Measurements from ENCODE around the gene PTPRM. TPM values are rescaled to one million over a fixed set of nuclear protein-coding genes. Genes with fewer than 3 reads are reported as not detected.

Gene PTPRM
- total RNA-seq, 1 experiment from 2014 or later = 32.0 TPM

- no peak for DNase-seq (ENCODE audit: low read depth)
Observed at GRCh38 chr18:7600036-7600435, 32.9 kb downstream of the PTPRM start.

- DNase-seq (ENCODE audit: low read depth) = no peak
Observed at GRCh38 chr18:7600528-7601245, 33.6 kb downstream of the PTPRM start.

GRCh38 chr18:7601246-7601615, 34.1 kb downstream of the PTPRM start:
- DNase-seq (ENCODE audit: low read depth) = peak; percentile 88

GRCh38 chr18:7601936-7602335, 34.8 kb downstream of the PTPRM start:
- DNase-seq (ENCODE audit: low read depth) = no peak

GRCh38 chr18:7603259-7604000, 36.3 kb downstream of the PTPRM start:
- DNase-seq (ENCODE audit: low read depth) = no peak

GRCh38 chr18:7604361-7604760, 37.2 kb downstream of the PTPRM start:
- no peak for DNase-seq (ENCODE audit: low read depth)

GRCh38 chr18:7605705-7606104, 38.6 kb downstream of the PTPRM start:
- DNase-seq (ENCODE audit: low read depth) = no peak

GRCh38 chr18:7607540-7608173, 40.5 kb downstream of the PTPRM start:
- no peak for DNase-seq (ENCODE audit: low read depth)

GRCh38 chr18:7608174-7608550, 41.0 kb downstream of the PTPRM start:
- DNase-seq (ENCODE audit: low read depth) = no peak

- DNase-seq (ENCODE audit: low read depth) = no peak
Observed at GRCh38 chr18:7608781-7609201, 41.7 kb downstream of the PTPRM start.

GRCh38 chr18:7609617-7610016, 42.5 kb downstream of the PTPRM start:
- no peak for DNase-seq (ENCODE audit: low read depth)

- DNase-seq (ENCODE audit: low read depth) = no peak
Observed at GRCh38 chr18:7614042-7614441, 46.9 kb downstream of the PTPRM start.

- no peak for DNase-seq (ENCODE audit: low read depth)
Observed at GRCh38 chr18:7615840-7616239, 48.7 kb downstream of the PTPRM start.

- DNase-seq (ENCODE audit: low read depth) = no peak
Observed at GRCh38 chr18:7616661-7617060, 49.5 kb downstream of the PTPRM start.

- peak; percentile 81 for DNase-seq (ENCODE audit: low read depth)
Observed at GRCh38 chr18:7617738-7618422, 50.8 kb downstream of the PTPRM start.

- DNase-seq (ENCODE audit: low read depth) = no peak
Observed at GRCh38 chr18:7618891-7619442, 51.9 kb downstream of the PTPRM start.

GRCh38 chr18:7619676-7620075, 52.6 kb downstream of the PTPRM start:
- peak; percentile 47 for DNase-seq (ENCODE audit: low read depth)

- no peak for DNase-seq (ENCODE audit: low read depth)
Observed at GRCh38 chr18:7622721-7623120, 55.6 kb downstream of the PTPRM start.

GRCh38 chr18:7623681-7624080, 56.6 kb downstream of the PTPRM start:
- no peak for DNase-seq (ENCODE audit: low read depth)

GRCh38 chr18:7624697-7625096, 57.6 kb downstream of the PTPRM start:
- DNase-seq (ENCODE audit: low read depth) = no peak

- DNase-seq (ENCODE audit: low read depth) = no peak
Observed at GRCh38 chr18:7626175-7626921, 59.2 kb downstream of the PTPRM start.
